Measurements from ENCODE around the gene PTMS.

PTMS gene

DNA sequence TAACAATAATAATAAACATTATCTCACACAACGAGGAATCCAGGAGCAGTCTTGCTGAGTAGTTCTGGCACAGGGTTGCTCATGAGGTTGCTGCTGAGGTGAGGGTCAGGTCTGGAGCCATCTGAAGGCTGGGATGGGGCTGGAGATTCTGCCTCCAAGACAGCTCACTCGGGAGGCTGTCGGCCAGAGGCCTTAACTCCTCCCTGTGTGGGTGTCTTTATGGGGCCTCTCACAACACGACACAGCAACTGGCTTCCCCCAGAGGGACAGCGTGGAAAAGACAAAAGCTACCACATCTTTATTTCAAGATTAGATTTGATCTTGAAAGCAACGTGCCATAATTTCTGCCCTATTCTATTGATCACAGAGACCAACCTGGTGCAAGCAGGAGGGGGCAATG lies 16.0 kb downstream of the PTMS start:
- DNase-seq (ENCODE audit: insufficient read length, low spot score) (no peak), FAIRE-seq (no peak)
- no peak for TF ChIP-seq POLR2A (IDR thresholded peaks at IDR 0.05; ENCODE audit: low read depth, low read length)

DNA sequence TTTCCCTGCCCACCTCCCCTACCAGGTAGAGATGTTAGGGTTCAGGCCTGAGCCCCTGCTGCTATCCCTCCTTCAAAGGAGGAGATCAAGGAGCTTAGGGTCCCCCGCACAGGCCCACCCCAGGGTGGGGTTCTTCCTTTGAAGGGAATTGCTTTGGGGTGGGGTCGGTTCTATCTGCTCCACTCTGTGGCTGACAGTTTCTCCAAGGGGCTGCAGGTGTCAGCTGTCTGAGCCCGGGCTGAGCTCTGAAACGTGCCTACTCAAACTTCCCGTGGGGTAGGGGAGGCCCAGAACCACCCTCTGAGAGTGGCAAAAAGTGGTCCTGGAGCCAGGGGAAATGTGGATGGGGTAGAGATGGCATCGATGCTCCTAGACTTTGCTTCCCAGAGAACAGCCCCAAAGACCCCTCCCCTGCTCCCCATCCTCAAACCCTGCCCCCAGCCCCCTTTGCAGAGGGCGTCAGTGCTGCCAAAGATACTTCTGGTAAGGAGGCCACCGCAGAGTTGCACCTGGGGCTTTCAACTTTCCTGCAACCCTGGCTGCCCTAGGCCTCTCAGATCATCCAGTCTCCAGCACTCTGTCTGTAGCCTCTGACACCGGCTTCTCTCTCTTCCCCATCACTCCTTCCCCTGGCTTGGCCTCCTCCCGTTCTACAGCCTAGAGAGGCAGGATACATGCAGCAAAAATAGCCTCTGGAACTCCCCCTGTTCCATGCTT lies 16.8 kb downstream of the PTMS start:
- no peak for DNase-seq (ENCODE audit: insufficient read length, low spot score)
- TF ChIP-seq POLR2A (IDR thresholded peaks at IDR 0.05; ENCODE audit: low read depth, low read length) = no peak
- no peak for FAIRE-seq

DNA sequence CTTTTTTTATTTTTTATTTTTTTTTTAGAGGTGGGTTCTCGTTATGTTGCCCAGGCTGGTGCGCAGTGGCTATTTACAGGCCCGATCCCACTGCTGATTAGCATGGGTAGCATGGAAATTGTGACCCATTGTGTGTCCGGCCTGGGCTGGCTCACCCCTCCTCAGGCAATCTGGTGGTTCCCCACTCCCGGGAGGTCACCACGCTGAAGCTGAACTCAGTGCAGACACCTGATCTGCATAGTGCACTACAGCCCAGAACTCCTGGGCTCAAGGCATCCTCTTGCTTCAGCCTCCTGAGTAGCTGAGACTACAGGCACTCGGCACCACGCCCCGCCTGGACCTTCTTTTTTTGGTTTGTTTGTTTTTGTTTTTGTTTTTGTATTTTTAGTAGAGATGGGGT lies 17.7 kb downstream of the PTMS start:
- FAIRE-seq = no peak
- no peak for TF ChIP-seq POLR2A (IDR thresholded peaks at IDR 0.05; ENCODE audit: low read depth, low read length)
- no peak for DNase-seq (ENCODE audit: insufficient read length, low spot score)

DNA sequence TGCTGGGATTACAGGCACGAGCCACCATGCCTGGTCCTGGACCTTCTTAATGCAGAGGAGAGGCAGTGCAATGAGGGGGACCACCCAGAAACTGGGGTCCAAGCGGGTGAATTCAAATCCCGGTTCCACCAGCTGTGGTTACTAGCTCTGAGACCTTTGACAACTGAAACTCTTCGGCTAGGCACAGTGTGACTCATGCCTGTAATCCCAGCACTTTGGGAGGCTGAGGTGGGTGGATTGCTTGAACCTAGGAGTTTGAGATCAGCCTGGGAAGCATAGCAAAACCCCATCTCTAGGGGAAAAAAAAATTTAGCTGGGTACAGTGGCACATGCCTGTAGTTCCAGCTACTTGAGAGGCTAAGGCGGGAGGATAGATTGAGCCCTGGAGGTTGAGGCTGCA lies 18.1 kb downstream of the PTMS start:
- DNase-seq (ENCODE audit: insufficient read length, low spot score) (no peak), FAIRE-seq (no peak)
- TF ChIP-seq POLR2A (IDR thresholded peaks at IDR 0.05; ENCODE audit: low read depth, low read length) = no peak

DNA sequence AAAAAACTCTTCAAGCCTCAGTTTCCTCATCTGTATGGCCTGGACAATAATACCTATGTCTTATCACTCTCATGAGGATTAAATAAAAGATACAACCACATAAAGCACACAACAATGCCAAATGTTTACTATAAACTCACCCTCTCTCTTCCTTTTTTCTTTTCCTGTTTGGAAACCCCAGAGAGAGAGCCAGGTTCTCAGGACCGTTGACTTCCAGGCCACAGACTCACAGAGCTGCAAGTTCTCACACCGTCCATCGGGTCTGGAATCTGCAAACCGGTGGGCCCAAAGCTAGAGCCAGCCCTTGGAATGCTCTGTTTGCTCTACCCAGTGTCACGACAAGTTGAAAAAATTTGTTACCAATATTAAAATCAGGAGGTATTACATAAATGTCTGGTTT lies 18.6 kb downstream of the PTMS start:
- no peak for TF ChIP-seq POLR2A (IDR thresholded peaks at IDR 0.05; ENCODE audit: low read depth, low read length)

DNA sequence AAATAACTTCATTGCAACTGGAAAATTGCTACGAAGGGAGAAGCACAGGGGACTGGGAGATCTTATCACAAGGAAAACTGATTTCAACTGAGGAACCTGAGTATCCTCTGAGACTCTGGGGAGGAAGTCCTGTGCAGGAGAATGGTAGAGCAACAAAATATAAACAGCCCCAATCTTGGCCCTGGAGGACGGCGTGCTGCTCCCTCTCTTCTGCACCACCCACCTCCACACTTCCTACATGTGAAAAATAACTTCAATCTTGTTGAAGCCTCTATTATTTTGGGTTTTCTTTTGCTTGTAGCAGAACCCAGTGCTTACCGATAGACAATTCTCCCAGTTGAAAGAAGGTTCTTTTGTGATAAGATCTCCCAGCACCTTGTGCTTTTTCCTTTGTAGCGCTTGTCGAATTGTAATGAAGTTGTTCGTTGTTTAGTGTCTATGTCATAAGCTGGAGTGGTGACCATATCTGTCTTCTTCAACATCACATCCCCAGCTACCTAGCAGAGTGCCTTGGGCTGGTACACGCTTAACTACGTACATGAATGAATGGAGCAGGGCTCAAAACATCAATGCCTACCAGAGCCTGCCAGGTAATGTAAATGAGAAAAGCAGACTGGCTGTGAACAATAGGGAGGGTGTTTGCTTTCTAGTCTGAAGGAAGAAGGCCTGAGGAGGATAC lies 20.4 kb downstream of the PTMS start:
- no peak for TF ChIP-seq POLR2A (IDR thresholded peaks at IDR 0.05; ENCODE audit: low read depth, low read length)
- DNase-seq (ENCODE audit: insufficient read length, low spot score) (no peak), FAIRE-seq (no peak)

More for the DNA sequence above, 18.6 kb downstream of the PTMS start:
- no peak for DNase-seq (ENCODE audit: insufficient read length, low spot score)
- FAIRE-seq = no peak

DNA sequence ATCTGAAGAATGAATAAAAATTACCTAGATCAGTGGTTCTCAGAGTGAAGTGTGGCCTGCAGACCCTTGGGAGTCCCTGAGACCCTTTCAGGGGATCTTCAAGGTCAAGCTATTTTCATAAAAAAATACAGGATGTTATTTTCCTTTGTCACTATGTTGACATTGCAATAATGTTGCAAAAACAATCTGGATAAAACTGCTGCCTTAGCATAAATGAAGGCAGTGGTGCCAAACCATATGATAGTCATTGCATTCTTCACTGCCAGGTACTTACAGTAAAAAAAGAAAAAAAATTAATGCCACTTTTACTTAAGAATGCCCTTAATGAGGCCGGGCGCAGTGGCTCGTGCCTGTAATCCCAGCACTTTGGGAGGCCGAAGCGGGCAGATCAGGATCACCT lies 21.1 kb downstream of the PTMS start:
- no peak for FAIRE-seq
- no peak for TF ChIP-seq POLR2A (IDR thresholded peaks at IDR 0.05; ENCODE audit: low read depth, low read length)
- DNase-seq (ENCODE audit: insufficient read length, low spot score) = no peak

DNA sequence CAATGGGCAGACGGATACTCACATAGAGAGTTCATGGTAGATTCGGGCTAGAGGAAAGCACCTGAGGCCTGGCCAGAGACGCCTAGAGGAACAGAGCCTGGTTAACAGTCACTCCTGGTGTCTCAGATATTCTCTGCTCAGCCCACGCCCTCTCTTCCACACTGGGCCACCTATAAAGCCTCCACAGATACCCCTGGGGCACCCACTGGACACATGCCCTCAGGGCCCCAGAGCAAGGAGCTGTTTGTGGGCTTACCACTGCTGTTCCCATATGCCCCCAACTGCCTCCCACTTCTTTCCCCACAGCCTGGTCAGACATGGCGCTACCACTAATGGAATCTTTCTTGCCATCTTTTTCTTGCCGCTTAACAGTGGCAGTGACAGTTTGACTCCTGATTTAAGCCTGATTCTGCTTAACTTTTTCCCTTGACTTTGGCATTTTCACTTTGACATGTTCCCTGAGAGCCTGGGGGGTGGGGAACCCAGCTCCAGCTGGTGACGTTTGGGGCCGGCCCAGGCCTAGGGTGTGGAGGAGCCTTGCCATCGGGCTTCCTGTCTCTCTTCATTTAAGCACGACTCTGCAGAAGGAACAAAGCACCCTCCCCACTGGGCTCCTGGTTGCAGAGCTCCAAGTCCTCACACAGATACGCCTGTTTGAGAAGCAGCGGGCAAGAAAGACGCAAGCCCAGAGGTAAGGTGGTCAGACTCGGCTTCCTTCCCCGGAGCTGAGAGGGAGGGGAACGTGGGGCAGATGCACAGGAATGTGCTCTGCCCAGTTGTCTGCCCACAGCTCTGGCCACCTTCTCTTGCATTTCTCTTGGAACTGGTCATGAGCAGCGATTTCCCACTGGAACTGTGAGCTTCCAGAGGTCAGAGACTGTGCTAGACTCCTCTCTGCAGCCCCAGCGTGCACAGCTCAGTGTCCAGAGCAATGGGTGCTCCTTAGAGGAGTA lies 23.1 kb downstream of the PTMS start, which contains the start of gene CD4:
TSS of gene CD4 (plus strand) at position 557 of the 953 bp plus-strand sequence. CDS start 10,611 bp downstream, outside the sequence.
- FAIRE-seq (no peak), DNase-seq (ENCODE audit: insufficient read length, low spot score) (no peak)
- no peak for TF ChIP-seq POLR2A (IDR thresholded peaks at IDR 0.05; ENCODE audit: low read depth, low read length)

DNA sequence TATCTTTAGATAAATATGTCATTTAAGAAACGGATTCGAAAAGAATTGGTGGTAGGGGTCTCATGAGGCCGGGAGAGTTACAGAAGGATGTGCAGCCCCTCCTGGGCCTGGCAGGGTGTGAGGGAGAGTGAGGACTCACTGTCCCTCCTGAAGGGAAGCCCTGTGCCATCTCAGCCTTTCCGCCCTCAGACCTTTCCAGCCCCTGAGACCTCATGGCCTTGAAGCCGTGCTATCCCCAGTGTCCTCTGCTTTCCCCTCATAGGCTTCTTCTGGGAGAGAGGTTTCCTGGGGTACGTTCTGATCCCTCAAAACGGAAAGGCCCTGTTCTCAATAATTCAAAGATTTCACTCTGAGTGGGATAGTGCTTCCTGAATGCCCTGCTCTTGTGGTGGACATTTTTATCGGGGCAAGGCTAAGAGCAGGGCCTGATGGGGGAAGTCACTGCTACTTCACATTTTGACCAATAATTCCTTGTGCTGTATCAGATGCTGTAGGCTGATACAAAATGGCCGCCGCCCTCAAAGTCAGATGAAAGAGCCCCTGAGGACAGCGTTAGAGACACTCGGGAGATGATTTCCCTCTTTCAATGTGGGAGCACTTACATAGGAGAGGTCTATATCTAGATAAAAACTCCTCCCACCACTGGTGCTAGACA lies 24.5 kb downstream of the PTMS start:
- TF ChIP-seq POLR2A (IDR thresholded peaks at IDR 0.05; ENCODE audit: low read depth, low read length) = no peak
- no peak for DNase-seq (ENCODE audit: insufficient read length, low spot score)
- FAIRE-seq = no peak

DNA sequence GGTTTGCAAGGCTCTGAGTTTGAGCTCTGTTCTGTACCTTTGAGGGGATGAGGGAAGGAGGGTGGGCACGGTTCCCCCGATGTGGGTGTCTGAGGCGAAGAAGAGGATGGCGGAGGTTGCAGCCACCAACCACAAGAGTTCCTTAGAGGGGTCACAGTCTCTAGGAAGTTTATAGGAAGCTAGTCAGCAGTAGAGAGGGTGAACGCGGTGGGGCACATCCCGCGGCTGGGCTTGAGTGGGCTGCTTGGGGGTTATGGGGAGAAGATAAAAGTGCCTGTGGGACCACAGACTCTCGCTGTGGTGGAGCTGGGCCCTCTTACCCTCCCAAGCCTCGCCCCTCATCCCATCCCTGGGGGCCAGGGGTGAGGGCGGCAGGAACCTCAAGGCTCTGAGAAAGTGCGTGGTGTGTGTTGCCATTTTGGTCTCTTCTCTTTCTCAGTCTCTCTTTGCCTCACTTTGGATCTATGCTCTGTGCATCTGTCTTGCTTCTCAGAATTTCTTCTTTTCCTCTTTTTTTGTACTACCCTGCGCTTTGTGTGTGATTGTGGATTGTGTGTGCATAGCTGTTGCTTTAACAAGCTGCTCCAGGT lies 25.9 kb downstream of the PTMS start:
- no peak for DNase-seq (ENCODE audit: insufficient read length, low spot score)
- no peak for TF ChIP-seq POLR2A (IDR thresholded peaks at IDR 0.05; ENCODE audit: low read depth, low read length)
- no peak for FAIRE-seq

DNA sequence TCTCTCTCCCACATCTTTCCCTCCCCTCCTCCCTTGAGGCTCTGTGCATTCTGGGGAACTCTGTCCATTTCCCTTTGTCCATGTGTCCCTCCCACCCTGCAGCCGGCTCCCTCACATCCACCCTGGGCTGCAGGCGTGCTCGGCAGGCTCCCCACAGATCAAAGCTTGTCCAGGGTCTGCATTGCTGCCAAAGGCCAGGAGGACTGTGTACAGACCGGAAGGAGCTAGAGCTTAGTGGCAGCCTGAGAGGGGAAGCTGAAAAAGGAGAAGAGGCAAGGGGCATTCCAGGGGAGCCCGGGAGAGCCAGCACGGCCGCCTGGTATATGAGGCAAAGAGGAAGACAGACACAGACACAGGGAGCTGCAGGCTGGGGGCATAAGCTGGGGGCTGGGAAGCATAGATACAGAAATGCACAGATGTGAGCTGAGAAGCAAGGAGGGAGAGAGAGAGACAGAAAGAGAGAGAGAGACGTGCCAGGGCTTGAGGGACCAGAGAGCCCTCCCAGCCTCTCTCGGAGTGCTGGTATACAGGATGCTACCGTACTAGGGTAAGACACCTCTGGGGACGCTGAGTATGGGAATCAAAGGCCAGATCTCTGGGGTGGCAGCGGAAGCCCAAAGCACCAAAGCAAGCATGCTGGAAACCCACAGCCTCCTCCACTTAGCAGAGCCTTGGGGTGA lies 26.5 kb downstream of the PTMS start:
- DNase-seq (ENCODE audit: insufficient read length, low spot score) (no peak), FAIRE-seq (no peak)
- no peak for TF ChIP-seq POLR2A (IDR thresholded peaks at IDR 0.05; ENCODE audit: low read depth, low read length)

DNA sequence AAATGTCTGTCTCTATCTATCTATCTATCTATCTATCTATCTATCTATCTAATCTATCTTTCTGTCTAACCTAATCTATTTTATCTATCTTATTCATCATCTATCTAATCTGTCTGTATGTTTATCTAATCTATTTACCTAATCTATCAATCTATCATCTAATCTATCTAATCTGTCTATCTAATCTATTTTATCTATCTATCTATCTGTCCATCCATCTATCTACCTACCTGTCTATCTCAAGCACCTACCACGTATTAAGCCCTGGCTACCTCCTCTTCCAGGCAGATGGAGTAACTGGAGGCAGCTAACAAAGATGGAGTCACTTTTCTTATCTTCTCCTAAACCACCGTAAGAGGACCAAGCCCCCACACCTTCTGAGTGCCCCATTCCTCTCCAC lies 28.9 kb downstream of the PTMS start:
- DNase-seq (ENCODE audit: insufficient read length, low spot score) (no peak), FAIRE-seq (no peak)
- TF ChIP-seq POLR2A (IDR thresholded peaks at IDR 0.05; ENCODE audit: low read depth, low read length) = no peak

DNA sequence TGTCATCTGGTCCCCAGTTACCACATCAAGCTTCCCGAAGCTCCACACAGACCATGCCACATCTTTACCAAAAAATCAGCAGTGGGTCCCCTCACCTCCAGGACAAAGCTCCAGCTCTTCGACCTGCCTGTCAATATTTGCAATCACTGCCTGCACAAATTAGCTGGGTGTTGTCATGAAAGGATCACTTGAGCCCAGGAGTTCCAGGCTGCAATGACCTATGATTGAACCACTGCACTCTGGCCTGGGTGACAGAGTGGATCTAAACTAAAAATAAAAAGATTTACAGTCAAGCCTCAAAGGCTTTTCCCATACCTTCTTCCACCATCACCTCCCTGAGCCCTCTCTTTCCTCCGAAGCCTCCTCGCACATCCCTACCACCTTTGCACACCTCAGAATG lies 30.4 kb downstream of the PTMS start:
- FAIRE-seq = no peak
- DNase-seq (ENCODE audit: insufficient read length, low spot score) = no peak
- TF ChIP-seq POLR2A (IDR thresholded peaks at IDR 0.05; ENCODE audit: low read depth, low read length) = no peak

Measured in H54 (cell line).